HG02678 (cell line): Measurements from ENCODE around the gene BLVRB.
"Not testable (repeated sequence)": the region's sequence is repeated elsewhere in the genome, so short reads cannot be mapped to it uniquely, and the experiment has no call there.

Source experiments
- ATAC-seq: cut with Tn5 transposase; IDR thresholded peaks from one replicate; pipeline ENCODE4 v1.9.1; 2021; ENCODE audit warnings: mild to moderate bottlenecking, moderate library complexity; ENCODE audit not compliant: unreplicated experiment

The BLVRB gene

DNA sequence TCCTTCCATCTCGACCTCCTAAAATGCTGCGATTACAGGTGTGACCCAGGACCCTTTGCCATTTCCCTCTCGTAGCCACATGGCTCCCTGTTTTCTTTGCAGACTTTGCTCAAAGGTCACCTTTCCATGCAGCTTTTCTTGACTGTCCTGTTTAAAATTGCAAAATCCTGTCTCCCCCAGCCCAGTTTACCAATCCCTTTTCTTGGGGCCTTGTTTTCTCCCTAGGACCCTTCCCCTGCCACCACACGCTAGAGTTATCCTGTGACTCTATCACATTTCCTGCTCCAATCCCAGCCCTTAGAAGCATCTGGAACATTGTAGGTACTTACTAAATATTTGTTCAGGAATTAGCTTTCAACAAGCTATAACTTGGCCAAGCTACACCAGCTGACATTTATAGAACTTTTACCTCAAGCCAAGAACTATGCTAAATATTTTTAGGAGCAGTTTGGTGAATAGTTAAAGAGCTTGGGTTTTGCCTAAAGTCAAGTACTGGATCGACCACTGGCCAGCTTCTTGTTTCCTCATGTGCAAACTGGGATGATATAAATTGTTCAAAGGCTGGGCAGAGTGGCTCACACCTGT is 12.3 kb downstream of the BLVRB start:
- no peak for ATAC-seq

DNA sequence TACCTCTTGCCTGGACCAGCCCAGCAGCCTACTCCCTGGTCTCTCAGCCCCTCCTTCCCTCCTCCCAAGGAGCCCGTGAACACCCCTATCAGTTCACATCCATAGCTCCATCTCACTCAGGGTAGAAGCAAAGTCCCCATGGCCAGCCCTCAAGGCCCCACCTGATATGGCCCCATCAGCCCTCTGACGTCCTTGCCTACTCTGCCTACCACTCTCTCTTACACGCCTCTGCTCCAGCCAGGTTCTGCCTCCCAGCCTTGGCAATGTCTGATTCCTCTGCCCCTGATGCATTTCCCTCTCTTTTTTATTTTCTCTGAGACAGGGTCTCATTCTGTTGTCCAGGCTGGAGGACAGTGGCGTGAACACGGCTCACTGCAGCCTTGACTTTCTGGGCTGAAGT is 13.5 kb downstream of the BLVRB start:
- no peak for ATAC-seq

DNA sequence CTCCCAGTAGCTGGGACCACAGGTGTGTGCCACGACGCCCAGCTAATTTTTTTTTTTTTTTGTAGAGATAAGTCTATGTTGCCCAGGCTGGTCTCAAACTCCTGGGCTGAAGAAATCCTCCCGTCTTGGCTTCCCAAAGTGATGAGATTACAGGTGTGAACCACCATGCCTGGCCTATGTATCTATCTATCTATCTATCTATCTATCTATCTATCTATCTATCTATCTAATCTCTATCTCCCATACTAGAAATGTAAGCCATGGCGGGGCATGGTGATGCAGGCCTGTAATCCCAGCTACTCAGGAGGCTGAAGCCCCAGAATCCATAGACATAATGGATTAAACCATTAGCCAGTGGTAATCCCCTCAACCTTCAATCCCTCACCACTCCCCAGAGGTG is 14.9 kb downstream of the BLVRB start:
- no peak for ATAC-seq

DNA sequence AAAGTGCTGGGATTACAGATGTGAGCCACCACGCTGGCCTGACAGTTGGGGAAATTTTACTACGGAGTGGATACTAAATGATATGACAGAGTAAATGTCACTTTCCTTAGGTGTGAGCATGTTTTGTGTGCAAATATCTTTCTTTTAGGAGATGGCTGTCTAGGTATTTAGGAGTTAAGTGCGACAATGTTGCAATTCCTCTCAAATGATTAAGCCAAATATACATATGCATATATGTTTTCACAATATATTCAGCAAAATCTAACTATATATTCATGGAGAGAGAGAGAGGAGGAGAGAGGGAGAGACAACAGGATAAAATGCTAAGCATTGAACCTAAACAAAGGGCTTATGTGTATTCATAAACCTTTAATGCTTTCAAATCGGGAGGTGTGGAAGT is 16.0 kb downstream of the BLVRB start:
- ATAC-seq, result no peak

DNA sequence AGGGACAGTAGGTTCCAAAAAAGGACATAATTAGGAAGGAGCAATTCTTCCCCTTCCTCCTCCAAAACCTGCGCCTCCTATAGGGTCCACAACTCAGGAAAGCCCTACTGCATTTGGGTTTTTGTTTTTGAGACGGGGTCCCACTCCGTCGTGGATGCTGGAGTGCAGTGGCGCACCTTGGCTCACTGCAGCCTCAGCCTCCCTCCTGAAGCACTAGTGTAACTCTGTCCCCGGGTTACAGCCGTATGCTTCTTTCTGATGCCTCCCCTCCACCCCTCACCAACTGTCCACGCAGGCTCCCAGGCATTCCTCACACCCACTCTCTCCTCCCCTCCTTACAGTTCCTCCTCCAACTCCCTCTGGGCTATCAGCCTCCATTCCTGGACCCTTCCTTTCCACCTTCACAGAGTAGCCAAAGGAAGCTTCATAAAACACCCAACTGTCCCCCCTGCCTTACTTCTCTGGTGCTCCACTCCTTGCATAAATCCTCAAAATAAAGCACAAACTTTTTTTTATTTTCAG is 19.2 kb downstream of the BLVRB start:
- no peak for ATAC-seq

DNA sequence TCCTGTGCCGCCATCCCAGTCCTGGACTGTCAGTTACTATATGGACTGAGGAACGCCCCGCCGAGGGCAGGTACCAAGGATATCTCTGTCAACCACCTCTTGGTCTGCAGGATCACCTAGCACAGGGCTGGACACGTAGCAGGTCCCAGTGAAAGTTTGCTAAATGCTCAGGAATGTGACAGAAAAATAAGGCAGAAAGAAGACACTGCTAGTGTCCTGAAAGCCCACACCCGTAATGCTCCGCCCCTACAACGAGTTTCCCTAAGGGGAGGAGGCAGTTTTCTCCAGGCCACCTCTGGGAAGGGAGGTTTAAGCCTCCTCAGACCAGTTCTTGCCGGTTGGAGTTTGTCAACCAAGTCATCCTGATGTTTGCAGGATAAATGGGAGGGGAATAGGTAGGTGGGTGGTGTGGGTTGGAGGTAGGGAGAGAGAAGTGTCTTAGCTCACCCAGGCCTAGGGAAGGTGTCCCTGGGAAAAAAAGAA is 19.7 kb downstream of the BLVRB start:
- ATAC-seq, result no peak

DNA sequence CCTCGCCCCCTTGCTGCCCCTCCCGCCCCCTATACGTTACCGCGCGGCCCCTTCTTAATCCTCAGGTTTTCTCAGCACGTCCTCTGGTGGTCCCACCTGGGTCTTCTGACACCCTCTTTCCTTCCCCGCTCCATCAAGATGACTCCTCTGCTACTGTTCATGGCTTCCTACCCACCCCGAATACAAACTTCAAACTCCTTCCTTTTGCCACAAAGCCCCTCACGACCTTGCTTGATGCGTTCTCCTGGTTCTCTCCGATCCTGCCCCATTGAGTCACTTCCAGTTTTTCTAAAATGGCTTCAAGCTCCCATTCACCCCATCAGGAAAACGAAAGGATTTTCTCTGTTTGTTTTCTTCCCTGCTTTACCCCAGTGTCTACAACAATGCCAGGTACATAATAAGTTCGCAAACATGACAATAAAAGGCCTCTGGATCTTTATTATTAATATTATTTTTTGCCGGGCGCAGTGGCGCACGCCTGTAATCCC is 20.7 kb downstream of the BLVRB start:
- no peak for ATAC-seq

DNA sequence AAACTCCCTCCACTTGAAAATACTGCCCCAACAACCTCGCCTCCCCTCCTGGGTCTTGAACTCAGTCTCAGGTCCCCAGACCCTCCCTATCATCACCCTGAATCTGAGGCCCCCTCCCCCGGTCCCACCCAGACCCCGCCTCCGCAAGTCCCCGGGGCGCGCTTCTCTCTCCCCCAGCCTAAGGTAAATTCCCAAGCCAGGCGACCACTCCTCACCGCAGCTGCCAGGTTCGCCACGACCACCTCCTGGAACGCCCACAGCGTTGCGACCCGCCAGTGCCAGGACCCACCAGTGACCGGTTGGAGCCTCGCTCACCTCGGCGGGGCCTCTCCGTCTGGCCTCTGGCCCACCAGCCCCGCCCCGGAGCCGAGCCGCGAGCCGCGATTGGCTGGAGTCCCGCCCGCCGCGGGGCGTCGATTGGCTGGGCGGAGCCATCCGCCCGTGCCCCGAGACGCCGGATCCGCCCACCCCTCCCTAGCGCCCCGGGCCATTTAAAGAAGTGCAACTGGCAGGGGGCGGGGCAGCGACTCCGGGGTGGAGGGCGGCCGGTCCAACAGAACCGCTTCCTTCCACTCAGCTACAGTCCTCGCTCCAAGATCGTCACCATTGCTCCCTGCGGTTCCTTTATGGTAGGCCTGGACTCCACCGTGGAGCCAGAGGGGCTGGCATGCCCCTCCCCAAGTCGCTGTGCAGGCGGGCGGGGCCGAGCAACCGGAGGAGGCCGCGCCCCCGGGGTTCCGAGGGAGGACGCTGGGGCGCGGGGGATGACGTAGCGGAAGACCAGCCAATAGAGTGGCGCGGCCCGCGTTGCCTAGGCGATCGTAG is 21.3 kb downstream of the BLVRB start, which contains the start of gene SERTAD3:
SERTAD3 (minus strand) TSS at position 336 of the 825 bp plus-strand sequence. CDS start 2,255 bp downstream, outside the sequence.
- ATAC-seq, result peak; percentile 70

DNA sequence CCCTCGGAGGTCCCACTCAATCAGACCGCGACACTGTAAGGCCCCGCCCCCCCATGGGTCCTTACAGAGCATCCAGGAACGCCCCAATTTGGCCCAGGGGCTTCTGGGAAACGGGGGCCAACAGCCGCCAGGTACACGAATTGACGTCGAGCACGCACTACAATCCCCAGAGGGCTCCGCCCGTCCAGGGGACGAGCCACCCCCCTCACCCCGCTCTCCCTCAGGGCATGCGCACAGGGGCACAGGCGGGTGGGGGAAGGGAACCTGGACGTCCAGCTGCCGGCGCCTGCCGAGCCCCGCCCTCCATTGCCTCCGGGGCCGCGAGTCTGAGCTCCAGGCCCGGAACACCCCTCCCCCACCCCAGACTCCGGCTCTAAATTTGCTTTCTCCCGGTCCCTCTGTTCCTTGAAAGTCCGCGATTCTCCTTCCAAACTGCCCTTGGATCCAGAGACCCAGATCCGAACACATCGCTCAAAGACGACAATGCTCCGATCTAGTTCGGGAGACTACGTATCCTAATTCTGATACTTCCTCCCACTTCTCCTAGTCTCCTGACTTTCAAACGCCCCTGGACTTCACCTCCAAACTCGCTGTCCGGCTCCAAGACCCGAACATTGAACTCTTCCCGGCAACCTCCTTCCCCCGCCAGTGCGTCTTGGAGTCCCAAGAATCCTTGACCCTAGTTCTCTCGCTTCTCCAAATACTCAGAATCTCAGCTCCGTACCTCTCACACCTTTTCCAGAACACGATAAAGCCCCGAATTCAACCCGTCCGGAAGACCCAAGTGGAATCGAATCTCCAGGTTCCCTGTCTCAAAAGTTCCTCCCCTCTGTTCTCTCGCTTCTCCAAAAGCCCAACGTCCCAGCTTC is 22.2 kb downstream of the BLVRB start:
- peak; percentile 68 for ATAC-seq

DNA sequence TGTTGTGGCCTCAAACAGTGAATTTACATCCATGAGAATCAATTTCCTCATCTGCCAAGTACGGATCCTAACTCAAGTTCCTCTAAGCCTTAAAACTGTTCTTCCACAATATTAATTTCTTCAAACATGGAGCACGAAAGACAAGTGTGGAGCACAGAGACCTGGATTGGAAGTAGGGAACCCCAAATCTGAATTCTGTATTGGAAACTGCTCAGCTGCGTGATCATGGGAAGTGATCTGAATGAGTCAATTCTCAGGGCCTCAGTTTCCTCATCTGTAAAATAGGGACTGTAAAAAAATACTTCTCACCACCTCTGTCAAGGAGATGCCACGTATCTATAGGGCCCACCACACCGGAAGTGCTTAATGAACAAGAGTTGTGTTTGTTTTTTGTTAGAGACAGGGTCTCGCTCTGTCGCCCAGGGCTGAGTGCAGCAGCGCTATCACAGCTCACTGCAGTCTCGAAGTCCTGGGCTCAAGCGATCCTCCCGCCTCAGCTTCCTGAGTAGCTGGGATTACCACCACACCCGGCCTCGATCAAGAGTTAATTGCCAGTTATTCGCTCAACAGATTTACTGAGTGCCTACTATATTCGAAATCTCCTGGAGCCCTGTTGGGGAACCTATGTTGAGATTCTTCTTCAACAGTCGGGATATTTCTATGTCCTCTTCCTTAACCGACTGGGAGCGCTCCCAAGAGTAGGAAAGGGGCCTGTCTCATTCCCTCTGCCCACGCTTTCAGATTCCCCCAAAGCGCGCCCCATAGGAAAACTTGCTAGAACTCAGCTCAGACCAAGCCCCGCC is 23.0 kb downstream of the BLVRB start:
- no peak for ATAC-seq

DNA sequence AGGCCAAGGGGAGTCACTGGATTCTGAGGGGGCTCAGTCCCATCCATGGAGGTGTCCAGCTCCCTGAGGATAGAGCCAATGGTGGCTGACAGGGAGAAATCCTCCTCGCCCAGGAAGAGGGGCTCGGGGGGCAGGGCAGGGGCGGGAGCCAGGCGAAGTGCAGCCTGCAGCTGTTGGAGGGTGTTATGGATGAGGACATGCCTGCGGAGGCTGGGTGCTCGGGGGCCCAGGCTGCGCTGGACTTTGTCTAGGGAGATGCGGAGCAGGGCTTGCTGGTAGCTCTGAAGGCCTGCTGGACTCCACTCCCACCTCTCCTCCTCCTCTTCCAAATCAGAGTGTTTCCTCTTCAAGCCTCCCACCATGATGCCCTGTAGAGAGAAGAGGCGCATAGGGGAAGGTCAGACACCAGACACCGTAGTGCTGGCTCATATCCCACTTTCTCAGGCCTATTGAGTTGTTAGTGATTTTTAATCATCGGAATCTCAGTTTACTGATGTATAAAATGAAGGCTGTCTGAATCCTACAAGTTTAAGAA is 23.8 kb downstream of the BLVRB start:
- ATAC-seq, result no peak

DNA sequence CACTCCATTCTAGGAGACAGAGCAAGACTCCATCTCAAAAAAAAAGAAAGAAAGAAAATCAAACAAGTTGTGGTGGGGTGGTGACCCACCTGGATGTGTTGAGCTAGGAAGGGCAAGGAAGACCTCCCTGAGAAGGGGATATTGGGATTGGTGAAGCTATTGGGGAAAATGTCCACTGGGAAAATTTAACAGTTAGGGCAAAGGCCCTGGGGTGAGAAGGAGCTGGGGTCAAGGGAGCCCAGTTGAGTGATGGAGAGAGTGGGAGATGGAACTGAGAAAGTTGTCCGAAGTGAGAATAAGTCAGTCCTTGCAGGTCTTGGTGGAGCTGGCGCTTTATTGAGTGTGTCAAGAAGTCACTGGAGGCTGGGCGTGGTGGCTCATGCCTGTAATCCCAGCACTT is 27.3 kb downstream of the BLVRB start:
- no peak for ATAC-seq

DNA sequence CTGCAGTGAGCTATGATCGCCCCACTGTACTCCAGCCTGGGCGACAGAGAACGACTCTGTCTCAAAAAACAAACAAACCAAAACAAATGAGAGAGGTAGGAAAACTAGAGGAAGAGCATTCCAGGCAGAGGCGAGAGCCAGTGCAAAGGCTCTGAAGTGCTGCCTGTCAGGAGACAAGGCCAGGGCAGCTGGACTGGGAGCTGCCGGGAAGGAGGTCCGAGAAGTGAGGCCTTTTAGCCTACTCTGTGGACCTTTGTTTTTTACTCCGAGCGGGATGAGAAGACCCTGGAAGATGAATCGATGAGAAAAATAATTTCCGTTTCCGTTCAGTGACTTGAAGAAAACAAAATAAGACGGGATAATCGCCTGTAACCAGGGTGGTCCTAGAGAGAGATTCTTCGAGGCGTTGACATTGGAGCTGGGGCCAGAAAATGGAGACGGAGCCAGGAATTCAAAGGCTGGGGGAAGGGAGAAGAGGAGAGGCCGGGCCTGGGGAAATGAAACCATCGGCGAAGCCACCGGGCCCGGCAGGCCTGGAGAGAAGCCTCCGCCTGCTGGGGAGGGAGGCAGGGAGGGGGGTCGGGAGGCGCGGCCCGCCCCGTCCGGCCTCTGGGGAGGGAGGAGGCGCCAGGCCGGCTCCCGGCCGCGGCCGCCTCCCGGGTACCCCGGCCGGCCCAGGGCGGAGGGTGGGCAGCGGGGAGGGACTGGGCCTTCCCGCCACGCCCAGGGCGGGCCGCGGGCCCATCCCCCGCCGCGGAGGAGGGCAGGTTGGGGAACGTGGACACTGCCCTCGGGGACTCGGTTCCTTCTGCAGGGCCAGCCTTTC is 31.9 kb downstream of the BLVRB start:
- ATAC-seq, result peak; percentile 70

DNA sequence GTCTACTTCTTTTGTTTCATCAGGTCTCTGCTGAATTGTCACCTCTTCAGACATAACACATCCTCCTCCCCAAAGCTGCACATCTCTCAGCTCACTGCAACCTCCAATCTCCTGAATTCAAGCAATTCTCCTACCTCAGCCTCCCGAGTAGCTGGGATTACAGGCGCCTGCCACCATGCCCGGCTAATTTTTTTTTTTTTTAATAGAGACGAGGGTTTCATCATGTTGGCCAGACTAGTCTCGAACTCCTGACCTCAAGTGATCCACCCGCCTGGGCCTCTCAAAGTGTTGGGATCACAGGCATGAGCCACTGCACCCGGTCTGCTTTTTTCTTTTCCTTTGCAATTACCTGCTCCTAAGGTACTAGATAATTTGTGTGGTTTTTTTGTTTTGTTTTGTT is 32.8 kb downstream of the BLVRB start:
- ATAC-seq, result not testable (repeated sequence)

DNA sequence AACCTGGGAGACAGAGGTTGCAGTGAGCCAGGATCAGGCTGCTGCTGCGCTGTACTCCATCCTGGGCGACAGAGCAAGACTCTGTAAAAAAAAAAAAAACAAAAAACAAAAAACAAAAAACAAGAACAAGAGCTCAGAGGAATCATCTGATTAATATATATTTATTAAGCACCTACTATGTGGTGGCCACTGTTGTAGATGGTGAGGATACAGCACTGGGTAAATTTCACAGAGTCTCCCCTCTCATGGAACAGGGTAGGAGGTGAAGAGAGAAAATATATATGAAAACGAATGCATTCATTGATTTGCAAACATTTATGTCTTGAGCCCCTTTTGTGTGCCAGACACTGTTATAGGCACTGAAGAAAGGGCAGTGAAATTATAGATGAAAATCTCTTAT is 33.8 kb downstream of the BLVRB start:
- no peak for ATAC-seq

DNA sequence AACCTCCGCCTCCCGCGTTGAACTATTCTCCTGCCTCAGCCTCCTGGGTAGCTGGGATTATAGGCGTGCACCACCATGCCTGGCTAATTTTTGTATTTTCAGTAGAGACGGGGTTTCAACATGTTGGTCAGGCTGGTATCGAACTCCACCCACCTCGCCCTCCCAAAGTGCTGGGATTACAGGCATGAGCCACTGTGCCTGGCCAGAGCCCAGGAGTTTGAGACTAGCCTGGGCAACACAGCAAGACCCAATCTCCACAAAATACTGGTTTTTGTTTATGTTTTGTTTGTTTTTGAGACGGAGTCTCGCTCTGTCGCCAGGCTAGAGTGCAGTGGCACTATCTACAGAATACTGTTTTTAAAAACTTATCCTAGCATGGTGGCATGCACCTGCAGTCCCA is 35.3 kb downstream of the BLVRB start:
- not testable (repeated sequence) for ATAC-seq

DNA sequence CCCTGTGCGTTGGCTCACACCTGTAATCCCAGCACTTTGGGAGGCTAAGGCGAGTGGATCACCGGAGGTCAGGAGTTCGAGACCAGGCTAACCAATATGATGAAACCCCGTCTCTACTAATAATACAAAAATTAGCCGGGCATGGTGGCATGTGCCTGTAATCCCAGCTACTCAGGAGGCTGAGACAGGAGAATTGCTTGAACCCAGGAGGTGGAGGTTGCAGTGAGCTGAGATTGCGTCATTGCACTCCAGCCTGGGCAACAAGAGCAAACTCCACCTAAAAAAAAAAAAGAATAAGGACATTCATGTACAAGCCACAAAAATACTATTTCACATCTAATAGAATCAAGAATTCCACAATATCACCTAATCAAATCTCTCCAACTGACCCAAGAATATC is 37.3 kb downstream of the BLVRB start:
- not testable (repeated sequence) for ATAC-seq

DNA sequence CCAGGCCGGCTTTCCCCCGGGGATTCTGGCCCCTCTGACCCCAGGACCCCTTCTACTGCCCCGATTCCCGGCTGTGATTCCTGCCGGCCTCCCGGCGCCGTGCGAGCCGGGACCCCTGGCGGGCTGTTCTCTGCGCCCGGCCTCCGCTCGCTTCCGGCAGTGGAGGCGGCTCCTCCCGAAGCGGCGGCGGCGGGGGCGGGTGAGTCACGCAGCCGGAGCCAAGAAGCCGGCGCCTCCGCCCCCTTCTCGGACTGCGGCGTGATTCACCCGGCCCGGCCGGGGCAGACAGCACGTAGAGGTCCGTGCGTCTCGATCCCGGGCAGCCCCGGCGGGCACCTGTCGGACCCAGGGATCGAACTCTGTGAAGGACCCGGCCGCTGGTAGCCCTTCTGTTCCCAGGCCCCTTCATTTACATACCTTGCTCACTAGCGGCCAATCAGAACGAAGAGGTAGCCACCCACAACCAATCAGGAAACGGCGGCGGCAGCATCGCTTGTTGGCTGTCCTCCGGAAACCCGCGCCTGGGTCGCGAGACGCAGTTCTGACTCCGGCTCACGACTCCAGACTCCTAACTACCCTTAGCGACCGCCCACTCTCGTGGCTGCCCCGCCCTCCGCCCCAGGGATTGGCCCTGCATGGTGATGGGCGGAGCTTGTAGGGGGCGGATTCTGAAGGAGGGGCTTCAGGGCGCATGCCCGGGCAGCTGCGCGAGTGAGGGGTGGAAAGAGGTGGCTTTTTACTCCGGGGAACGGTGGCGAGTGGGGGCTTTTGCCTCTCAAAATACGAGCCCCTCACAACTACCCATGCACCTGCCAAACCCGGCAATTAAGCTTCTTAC is 39.9 kb downstream of the BLVRB start, which contains the start of gene SERTAD1:
SERTAD1 (minus strand) TSS at position 543 of the 838 bp plus-strand sequence. CDS start 2,446 bp downstream, outside the sequence.
- ATAC-seq, result peak; percentile 87
